Smooth muscle cell of trachea (primary cell): Measurements from ENCODE around the gene C9orf43. TPM values are rescaled to one million over a fixed set of nuclear protein-coding genes. Genes with fewer than 3 reads are reported as not detected.

ENCODE experiments used
- total RNA-seq: library from RNA; depleted of rRNA; stranded (reverse); fragments of >200 nt; gene quantifications from 2 replicates; pipeline ENCODE4 v1.2.1, GENCODE V29; 2014

Gene C9orf43
- total RNA-seq: 0.15 and 0.50 TPM in 2 replicates

GRCh38 chr9:113410207-113410864 lies at the start of gene C9orf43, which contains the start of gene POLE3:
Gene C9orf43 (plus strand): TSS chr9:113410747. CDS start chr9:113413494, 2,747 bp downstream.
Gene POLE3 (minus strand): TSS chr9:113410675. CDS start chr9:113410293, 382 bp downstream.

GRCh38 chr9:113376634-113377567 lies 33.6 kb upstream of the C9orf43 start, which contains the start of gene HDHD3:
Gene HDHD3 (minus strand): TSS chr9:113376986. CDS start chr9:113374354, 2,632 bp downstream.

GRCh38 chr9:113401027-113401792 lies 9.3 kb upstream of the C9orf43 start, which contains the start of gene ALAD:
Gene ALAD (minus strand): TSS chr9:113401284. CDS start chr9:113393559, 7,725 bp downstream.

GRCh38 chr9:113463418-113464285 lies 53.1 kb downstream of the C9orf43 start, which contains the start of gene RGS3:
Gene RGS3 (plus strand): TSS chr9:113463727. CDS start chr9:113463803, 76 bp downstream.

Other genes with a start within 250 kb of the C9orf43 start
- gene FKBP15, start 189.5 kb upstream of the C9orf43 start, total RNA-seq: 24.7 and 25.6 TPM in 2 replicates
- gene SLC31A1, start 189.2 kb upstream of the C9orf43 start, total RNA-seq: 25.0 and 31.6 TPM in 2 replicates
- 28.9 and 47.3 TPM in 2 replicates for gene CDC26, start 135.2 kb upstream of the C9orf43 start, total RNA-seq
- 26.6 and 31.0 TPM in 2 replicates for gene PRPF4, start 135.1 kb upstream of the C9orf43 start, total RNA-seq
- not detected in 2 replicates for gene RNF183, start 107.4 kb upstream of the C9orf43 start, total RNA-seq
- gene WDR31, start 70.5 kb upstream of the C9orf43 start, total RNA-seq: 2.3 and 4.0 TPM in 2 replicates
- not detected in 2 replicates for gene BSPRY, start 61.2 kb upstream of the C9orf43 start, total RNA-seq
- gene HDHD3, start 33.8 kb upstream of the C9orf43 start, total RNA-seq: 5.7 and 11.4 TPM in 2 replicates
- gene ALAD, start 9.5 kb upstream of the C9orf43 start, total RNA-seq: 36.4 and 53.1 TPM in 2 replicates
- gene POLE3, start 72 bp upstream of the C9orf43 start, total RNA-seq: 20.2 and 32.1 TPM in 2 replicates
- 49.2 and 74.1 TPM in 2 replicates for gene RGS3, start 53.0 kb downstream of the C9orf43 start, total RNA-seq